Measurements from ENCODE around the gene EXOC1.

Gene EXOC1

GRCh38 chr4:55925241-55925640 lies 71.8 kb downstream of the EXOC1 start:
- no peak for TF ChIP-seq CTCF (IDR thresholded peaks at IDR 0.05; ENCODE audit: low read depth, low read length)
- no peak overlapping the region for H3K4me3 ChIP-seq (ENCODE audit: low read depth, low read length)

GRCh38 chr4:55926610-55927009 lies 73.2 kb downstream of the EXOC1 start:
- no peak for TF ChIP-seq CTCF (IDR thresholded peaks at IDR 0.05; ENCODE audit: low read depth, low read length)
- H3K4me3 ChIP-seq (ENCODE audit: low read depth, low read length), result no peak overlapping the region

- TF ChIP-seq CTCF (IDR thresholded peaks at IDR 0.05; ENCODE audit: low read depth, low read length), result no peak
- no peak overlapping the region for H3K4me3 ChIP-seq (ENCODE audit: low read depth, low read length)
Observed at GRCh38 chr4:55927803-55928437, 74.5 kb downstream of the EXOC1 start.

GRCh38 chr4:55928846-55929245 lies 75.4 kb downstream of the EXOC1 start:
- TF ChIP-seq CTCF (IDR thresholded peaks at IDR 0.05; ENCODE audit: low read depth, low read length), result no peak
- H3K4me3 ChIP-seq (ENCODE audit: low read depth, low read length), result no peak overlapping the region

GRCh38 chr4:55931043-55931442 lies 77.6 kb downstream of the EXOC1 start:
- TF ChIP-seq CTCF (IDR thresholded peaks at IDR 0.05; ENCODE audit: low read depth, low read length), result no peak
- no peak overlapping the region for H3K4me3 ChIP-seq (ENCODE audit: low read depth, low read length)

- no peak for TF ChIP-seq CTCF (IDR thresholded peaks at IDR 0.05; ENCODE audit: low read depth, low read length)
- H3K4me3 ChIP-seq (ENCODE audit: low read depth, low read length), result no peak overlapping the region
Observed at GRCh38 chr4:55931833-55932232, 78.4 kb downstream of the EXOC1 start.

GRCh38 chr4:55932511-55932910 lies 79.1 kb downstream of the EXOC1 start:
- no peak for TF ChIP-seq CTCF (IDR thresholded peaks at IDR 0.05; ENCODE audit: low read depth, low read length)
- H3K4me3 ChIP-seq (ENCODE audit: low read depth, low read length), result no peak overlapping the region

Measured in WI38 (cell line).